Measurements from ENCODE around the gene MYZAP. TPM values are rescaled to one million over a fixed set of nuclear protein-coding genes. Genes with fewer than 3 reads are reported as not detected.

MYZAP gene
- total RNA-seq, 1 experiment from 2014 or later, result 5.9 TPM

- no peak for DNase-seq
- Histone ChIP-seq H4K20me1 (ENCODE audit: insufficient read depth) (no peaks in the 10 kb centered on the region), H3K9me2 (ENCODE audit: insufficient read depth) (no peaks in the 10 kb centered on the region), H3K4me1 (replicated peaks; ENCODE audit: insufficient read depth) (peaks cover 11% of the 10 kb centered on the region), H3K79me2 (ENCODE audit: low read depth) (no peaks in the 10 kb centered on the region), H3K9me3 (ENCODE audit: insufficient read depth, low read depth) (no peaks in the 10 kb centered on the region), H3K36me3 (ENCODE audit: low read depth) (no peaks in the 10 kb centered on the region), H3K4me3 (no peak overlapping the region), H3K27ac (no peak overlapping the region), H3K27me3 (ENCODE audit: insufficient read depth, low read depth) (no peaks in the 10 kb centered on the region), H3F3A (ENCODE audit: insufficient read depth, low read depth) (peaks cover 6% of the 10 kb centered on the region; the same call in 1 of the 2 replicates), H2AFZ (no peak overlapping the region), H3K4me2 (no peak overlapping the region)
- BruUV-seq (replicated peaks), result no TSS peak
- POLR2A ChIA-PET (ENCODE audit: unreplicated experiment), result no interaction called here
- CTCF ChIA-PET, result no interaction called here
- TF ChIP-seq EZH2 (IDR thresholded peaks at IDR 0.05; ENCODE audit: low read depth) (no peak), CTCF (conservative IDR thresholded peaks at IDR 0.05) (no peak)
- intact Hi-C loops (cut with micrococcal nuclease; ENCODE audit: unreplicated experiment), result no loop called here
Measured at GRCh38 chr15:57563416-57563815, 28.3 kb upstream of the MYZAP start.

- Histone ChIP-seq H2AFZ (no peak overlapping the region), H3K4me3 (no peak overlapping the region), H3K4me2 (no peak overlapping the region), H3K36me3 (ENCODE audit: low read depth) (no peaks in the 10 kb centered on the region), H3K9me2 (ENCODE audit: insufficient read depth) (no peaks in the 10 kb centered on the region), H3K27ac (no peak overlapping the region), H4K20me1 (ENCODE audit: insufficient read depth) (no peaks in the 10 kb centered on the region), H3K9me3 (ENCODE audit: insufficient read depth, low read depth) (no peaks in the 10 kb centered on the region), H3K79me2 (ENCODE audit: low read depth) (no peaks in the 10 kb centered on the region), H3K4me1 (replicated peaks; ENCODE audit: insufficient read depth) (peaks cover 19% of the 10 kb centered on the region), H3F3A (ENCODE audit: insufficient read depth, low read depth) (peaks cover 6% of the 10 kb centered on the region; the same call in 1 of the 2 replicates), H3K27me3 (ENCODE audit: insufficient read depth, low read depth) (no peaks in the 10 kb centered on the region)
- BruUV-seq (replicated peaks), result no TSS peak
- ChIA-PET CTCF (no interaction called here), POLR2A (ENCODE audit: unreplicated experiment) (no interaction called here)
- TF ChIP-seq EZH2 (IDR thresholded peaks at IDR 0.05; ENCODE audit: low read depth), result no peak
- TF ChIP-seq CTCF (conservative IDR thresholded peaks at IDR 0.05), result no peak
- intact Hi-C loops (cut with micrococcal nuclease; ENCODE audit: unreplicated experiment), result no loop called here
- DNase-seq, result no peak
Measured at GRCh38 chr15:57565311-57565710, 26.4 kb upstream of the MYZAP start.

GRCh38 chr15:57566834-57567233, 24.9 kb upstream of the MYZAP start:
- H3K9me3 ChIP-seq (ENCODE audit: insufficient read depth, low read depth), result no peaks in the 10 kb centered on the region
- H3F3A ChIP-seq (ENCODE audit: insufficient read depth, low read depth), result peaks cover 12% of the 10 kb centered on the region; the same call in 1 of the 2 replicates
- no peak overlapping the region for H3K27ac ChIP-seq
- POLR2A ChIA-PET (ENCODE audit: unreplicated experiment), result no interaction called here
- CTCF ChIA-PET, result no interaction called here
- TF ChIP-seq EZH2 (IDR thresholded peaks at IDR 0.05; ENCODE audit: low read depth), result no peak
- H3K27me3 ChIP-seq (ENCODE audit: insufficient read depth, low read depth), result no peaks in the 10 kb centered on the region
- intact Hi-C loops (cut with micrococcal nuclease; ENCODE audit: unreplicated experiment), result no loop called here
- H3K9me2 ChIP-seq (ENCODE audit: insufficient read depth), result no peaks in the 10 kb centered on the region
- no peaks in the 10 kb centered on the region for H4K20me1 ChIP-seq (ENCODE audit: insufficient read depth)
- no peaks in the 10 kb centered on the region for H3K36me3 ChIP-seq (ENCODE audit: low read depth)
- DNase-seq, result no peak
- peaks cover 25% of the 10 kb centered on the region for H3K4me1 ChIP-seq (replicated peaks; ENCODE audit: insufficient read depth)
- BruUV-seq (replicated peaks), result no TSS peak
- H2AFZ ChIP-seq, result no peak overlapping the region
- H3K79me2 ChIP-seq (ENCODE audit: low read depth), result no peaks in the 10 kb centered on the region
- no peak overlapping the region for H3K4me3 ChIP-seq
- no peak overlapping the region for H3K4me2 ChIP-seq

- Histone ChIP-seq H3K79me2 (ENCODE audit: low read depth) (no peaks in the 10 kb centered on the region), H4K20me1 (ENCODE audit: insufficient read depth) (no peaks in the 10 kb centered on the region), H3K9me2 (ENCODE audit: insufficient read depth) (no peaks in the 10 kb centered on the region), H3K4me2 (no peak overlapping the region), H2AFZ (no peak overlapping the region), H3K4me3 (no peak overlapping the region), H3F3A (ENCODE audit: insufficient read depth, low read depth) (peaks cover 16% of the 10 kb centered on the region; the same call in 1 of the 2 replicates), H3K27ac (no peak overlapping the region), H3K36me3 (ENCODE audit: low read depth) (no peaks in the 10 kb centered on the region), H3K27me3 (ENCODE audit: insufficient read depth, low read depth) (no peaks in the 10 kb centered on the region), H3K4me1 (replicated peaks; ENCODE audit: insufficient read depth) (peaks cover 26% of the 10 kb centered on the region), H3K9me3 (ENCODE audit: insufficient read depth, low read depth) (no peaks in the 10 kb centered on the region)
- no peak for TF ChIP-seq CTCF (conservative IDR thresholded peaks at IDR 0.05)
- TF ChIP-seq EZH2 (IDR thresholded peaks at IDR 0.05; ENCODE audit: low read depth), result no peak
- no peak for DNase-seq
- BruUV-seq (replicated peaks), result no TSS peak
- ChIA-PET CTCF (interaction anchor here (0.8 kb wide), 1 partner anchor 44 kb away, joined by 7 read pairs; no protein-coding TSS in a partner anchor), POLR2A (ENCODE audit: unreplicated experiment) (interaction anchor here (0.7 kb wide), 1 partner anchor 488 kb away, joined by 16 read pairs; no protein-coding TSS in a partner anchor)
- intact Hi-C loops (cut with micrococcal nuclease; ENCODE audit: unreplicated experiment), result no loop called here
Measured at GRCh38 chr15:57567891-57568290, 23.8 kb upstream of the MYZAP start.

Measured in PC-9 (cell line).